Keratinocyte (primary cell): ENCODE results near the gene ANKRD62. TPM values are rescaled to one million over a fixed set of nuclear protein-coding genes. Genes with fewer than 3 reads are reported as not detected.
A peak's percentile ranks its signal among the peaks of the same experiment; 100 is the strongest.

Source experiments
- DNase-seq: peaks from one replicate; pipeline ENCODE4 v3.0.0-alpha.2; 2011; ENCODE audit warnings: low read depth, missing footprints, low spot score
- FAIRE-seq: peaks from 2 replicates; lab custom pipeline; 2011; peaks lifted over from hg19 to GRCh38; lab: Jason Lieb, UNC
- H2AFZ ChIP-seq: 2 replicates; pipeline ENCODE4 v1.6.0; 2012; ENCODE audit warnings: low read length, control low read depth, inconsistent platforms; ENCODE audit not compliant: control insufficient read depth
- H3K27ac ChIP-seq: 2 replicates; pipeline ENCODE4 v1.5.1; 2011; ENCODE audit warnings: low read length; ENCODE audit not compliant: control insufficient read depth, insufficient read depth
- H3K27me3 ChIP-seq: 3 replicates; pipeline ENCODE4 v1.6.0; 2011; ENCODE audit warnings: low read length; ENCODE audit not compliant: control insufficient read depth, insufficient read depth; ENCODE audit errors: extremely low read depth
- H3K36me3 ChIP-seq, 2 experiments: 2 replicates in 1 of 2; 3 replicates in 1 of 2; pipeline ENCODE4 v1.5.1; 2011; ENCODE audit warnings: low read length in 2 of 2, mild to moderate bottlenecking in 1 of 2; ENCODE audit not compliant: control insufficient read depth in 2 of 2, insufficient read depth in 2 of 2; ENCODE audit errors: extremely low read depth in 1 of 2
- H3K4me1 ChIP-seq: 3 replicates; pipeline ENCODE4 v1.5.1; 2011; ENCODE audit warnings: low read length; ENCODE audit not compliant: control insufficient read depth, insufficient read depth; ENCODE audit errors: extremely low read depth
- H3K4me2 ChIP-seq: 3 replicates; pipeline ENCODE4 v1.6.0; 2011; ENCODE audit warnings: low read depth, low read length; ENCODE audit not compliant: control insufficient read depth, insufficient read depth; ENCODE audit errors: extremely low read depth
- H3K4me3 ChIP-seq, 3 experiments: fragments of 200-600 bp in 1 of 3; sonication (generic) in 1 of 3; 2 replicates in 2 of 3; 3 replicates in 1 of 3; pipeline ENCODE4 v1.5.1; 2011 to 2016; ENCODE audit warnings: low read length in 3 of 3, mild to moderate bottlenecking in 3 of 3, control low read depth in 2 of 3, inconsistent platforms in 1 of 3, low read depth in 1 of 3, mixed read lengths in 1 of 3, mixed run types in 1 of 3, moderate library complexity in 1 of 3; ENCODE audit not compliant: control insufficient read depth in 2 of 3, insufficient read depth in 2 of 3; ENCODE audit errors: extremely low read depth in 1 of 3
- H3K79me2 ChIP-seq: 2 replicates; pipeline ENCODE4 v1.6.0; 2012; ENCODE audit warnings: low read length; ENCODE audit not compliant: control insufficient read depth, insufficient read depth
- H3K9ac ChIP-seq: 3 replicates; pipeline ENCODE4 v1.6.0; 2011; ENCODE audit warnings: low read length; ENCODE audit not compliant: control insufficient read depth, insufficient read depth; ENCODE audit errors: extremely low read depth
- H3K9me1 ChIP-seq: 3 replicates; pipeline ENCODE4 v1.6.0; 2011; ENCODE audit warnings: low read length; ENCODE audit not compliant: control insufficient read depth, insufficient read depth; ENCODE audit errors: extremely low read depth
- H3K9me3 ChIP-seq: 2 replicates; pipeline ENCODE4 v1.5.1; 2012; ENCODE audit warnings: low read depth, low read length; ENCODE audit not compliant: control insufficient read depth
- H4K20me1 ChIP-seq: 3 replicates; pipeline ENCODE4 v1.6.0; 2011; ENCODE audit warnings: low read length; ENCODE audit not compliant: control insufficient read depth, insufficient read depth; ENCODE audit errors: extremely low read depth
- EZH2 ChIP-seq: IDR thresholded peaks from one replicate; pipeline ENCODE4 v1.6.1; 2012; ENCODE audit warnings: inconsistent platforms, mild to moderate bottlenecking, low read length, moderate library complexity
- dilution Hi-C: fragments of 300-500 bp; cut with MboI; formaldehyde crosslinking; loops from one replicate; pipeline ENCODE4 v1.7.0; 2020; ENCODE audit warnings: low sequenced_read_pairs; ENCODE audit not compliant: extremely low pct_ligation_motif_present
- polyA plus RNA-seq, 5 experiments: library from polyadenylated mRNA; depleted of rRNA in 3 of 5; stranded (reverse) in 3 of 5; stranded (forward) in 1 of 5; unstranded in 1 of 5; fragments of >200 nt; gene quantifications; 1 replicate in 1 of 5; 2 replicates in 3 of 5; 3 replicates in 1 of 5; pipeline versions ENCODE4 v1.2.1 to v1.2.3, GENCODE V29; 2011 to 2012; ENCODE audit warnings: missing spikeins in 2 of 5, low read depth in 1 of 5, low replicate concordance in 1 of 5
- TF ChIP-seq, protein P1 (sequence below), 3 experiments: IDR thresholded peaks in 1 of 3; conservative IDR thresholded peaks in 1 of 3; optimal IDR thresholded peaks in 1 of 3; 2 replicates in 2 of 3; 3 replicates in 1 of 3; pipeline versions ENCODE3 to v1.5.1; 2011; ENCODE audit warnings: low read length in 3 of 3, mild to moderate bottlenecking in 3 of 3, moderate library complexity in 2 of 3, control low read depth in 1 of 3, inconsistent platforms in 1 of 3; ENCODE audit not compliant: insufficient read depth in 2 of 3; ENCODE audit errors: extremely low read depth in 1 of 3

ANKRD62 gene
- polyA plus RNA-seq, 1 donor (not counting 4 experiments of a cell fraction or from before 2014, with no cell fraction given) = not detected

DNA sequence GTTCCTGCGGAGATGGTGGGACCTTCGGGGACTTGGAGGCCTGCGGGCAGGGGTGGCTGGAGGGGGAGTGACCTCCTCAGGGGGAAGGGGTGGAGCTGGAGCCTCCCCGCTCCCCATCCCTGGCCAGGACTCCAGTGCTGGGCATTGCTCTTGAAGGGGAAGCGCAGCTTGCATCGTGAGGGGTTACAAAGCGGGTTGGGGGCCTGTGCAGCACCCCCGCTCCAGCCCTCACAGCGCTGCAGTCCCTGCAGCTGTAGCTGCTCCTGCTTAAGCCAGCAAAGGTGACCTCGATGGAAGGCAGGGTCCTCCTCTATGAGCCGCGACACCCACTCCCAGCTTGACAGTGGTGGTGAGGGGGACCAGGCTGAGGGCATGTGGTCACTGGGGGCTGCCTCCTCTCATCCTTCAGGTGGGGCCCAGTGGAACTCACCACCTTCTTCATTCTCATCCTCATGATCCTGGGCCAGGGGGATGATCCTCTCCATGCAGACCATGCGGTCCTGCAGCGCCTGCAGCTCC, 36.7 kb upstream of the ANKRD62 start:
- DNase-seq = no peak
- FAIRE-seq = no peak
- Histone ChIP-seq H3K9me3 (no peaks in the 10 kb centered on the region), H2AFZ (no peak overlapping the region), H4K20me1 (no peaks in the 10 kb centered on the region), H3K4me1 (no peaks in the 10 kb centered on the region), H3K27ac (no peak overlapping the region), H3K4me3 (no peak overlapping the region), H3K79me2 (no peaks in the 10 kb centered on the region), H3K27me3 (no peaks in the 10 kb centered on the region), H3K4me2 (no peak overlapping the region), H3K9me1 (no peaks in the 10 kb centered on the region), H3K9ac (no peak overlapping the region), H3K36me3 (no peaks in the 10 kb centered on the region)
- dilution Hi-C loops = no loop called here
- TF ChIP-seq, protein P1, sequence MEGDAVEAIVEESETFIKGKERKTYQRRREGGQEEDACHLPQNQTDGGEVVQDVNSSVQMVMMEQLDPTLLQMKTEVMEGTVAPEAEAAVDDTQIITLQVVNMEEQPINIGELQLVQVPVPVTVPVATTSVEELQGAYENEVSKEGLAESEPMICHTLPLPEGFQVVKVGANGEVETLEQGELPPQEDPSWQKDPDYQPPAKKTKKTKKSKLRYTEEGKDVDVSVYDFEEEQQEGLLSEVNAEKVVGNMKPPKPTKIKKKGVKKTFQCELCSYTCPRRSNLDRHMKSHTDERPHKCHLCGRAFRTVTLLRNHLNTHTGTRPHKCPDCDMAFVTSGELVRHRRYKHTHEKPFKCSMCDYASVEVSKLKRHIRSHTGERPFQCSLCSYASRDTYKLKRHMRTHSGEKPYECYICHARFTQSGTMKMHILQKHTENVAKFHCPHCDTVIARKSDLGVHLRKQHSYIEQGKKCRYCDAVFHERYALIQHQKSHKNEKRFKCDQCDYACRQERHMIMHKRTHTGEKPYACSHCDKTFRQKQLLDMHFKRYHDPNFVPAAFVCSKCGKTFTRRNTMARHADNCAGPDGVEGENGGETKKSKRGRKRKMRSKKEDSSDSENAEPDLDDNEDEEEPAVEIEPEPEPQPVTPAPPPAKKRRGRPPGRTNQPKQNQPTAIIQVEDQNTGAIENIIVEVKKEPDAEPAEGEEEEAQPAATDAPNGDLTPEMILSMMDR (optimal IDR thresholded peaks at IDR 0.05 in 1 of 3, IDR thresholded peaks at IDR 0.05 in 1 of 3, conservative IDR thresholded peaks at IDR 0.05 in 1 of 3; ENCODE audit: extremely low read depth in 1 of 3, insufficient read depth in 2 of 3, low read length in 3 of 3) = no peak
- TF ChIP-seq EZH2 = no peak

DNA sequence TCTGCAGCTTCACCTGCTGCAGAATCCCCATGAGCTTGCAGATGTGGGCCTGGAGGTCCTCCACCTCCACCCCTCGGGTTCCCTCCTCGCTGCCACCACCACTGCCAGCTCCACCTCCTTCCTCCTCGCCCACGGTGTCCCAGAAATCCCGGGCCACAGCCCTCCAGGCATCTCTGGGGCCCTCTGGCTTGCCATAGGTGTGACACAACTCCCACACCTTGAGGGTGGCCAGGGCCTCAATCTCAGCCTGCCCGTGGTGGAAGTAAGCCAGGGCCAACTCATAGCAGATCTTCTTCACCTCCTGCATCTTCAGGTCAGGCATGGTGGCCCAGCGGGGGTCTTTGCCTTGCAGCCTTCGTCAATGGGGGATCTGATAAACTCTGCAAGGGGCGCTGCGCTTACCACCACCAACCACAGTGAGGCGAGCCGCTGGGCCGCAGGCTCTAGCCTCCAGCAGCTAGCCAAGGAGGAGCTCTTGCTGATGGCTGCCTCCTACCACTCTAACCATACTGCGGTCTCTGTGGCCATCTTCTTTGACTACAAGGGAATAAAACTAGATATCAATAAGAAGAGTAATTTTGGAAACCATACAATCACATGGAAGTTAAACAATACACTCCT, 36.1 kb upstream of the ANKRD62 start:
- FAIRE-seq = no peak
- dilution Hi-C loops = no loop called here
- no peaks in the 10 kb centered on the region for H3K36me3 ChIP-seq

More for the DNA sequence above, 36.1 kb upstream of the ANKRD62 start:
- Histone ChIP-seq H3K4me1 (no peaks in the 10 kb centered on the region), H3K79me2 (no peaks in the 10 kb centered on the region), H3K9ac (no peak overlapping the region), H3K9me1 (no peaks in the 10 kb centered on the region), H2AFZ (no peak overlapping the region), H3K9me3 (no peaks in the 10 kb centered on the region), H3K4me2 (no peak overlapping the region), H3K27me3 (no peaks in the 10 kb centered on the region), H3K27ac (no peak overlapping the region), H4K20me1 (no peaks in the 10 kb centered on the region), H3K4me3 (no peak overlapping the region)
- no peak for DNase-seq
- TF ChIP-seq, protein P1 (optimal IDR thresholded peaks at IDR 0.05 in 1 of 3, IDR thresholded peaks at IDR 0.05 in 1 of 3, conservative IDR thresholded peaks at IDR 0.05 in 1 of 3; ENCODE audit: extremely low read depth in 1 of 3, insufficient read depth in 2 of 3, low read length in 3 of 3) = peak in 1 of 3 experiments; percentile 2
- no peak for TF ChIP-seq EZH2
